Upper lobe of right lung (tissue), 1 donor: ENCODE results near the gene PER2. TPM values are rescaled to one million over a fixed set of nuclear protein-coding genes. Genes with fewer than 3 reads are reported as not detected.

Source experiments
- ATAC-seq: fragments of 200-7000 bp; cut with Tn5 transposase; one replicate; pipeline ENCODE4 v1.9.1; 2020; ENCODE audit warnings: mild to moderate bottlenecking, moderate library complexity
- DNase-seq: peaks from one replicate; pipeline ENCODE4 v3.0.0-alpha.2; 2020
- H3K27ac ChIP-seq: fragments of 200-600 bp; one replicate; pipeline ENCODE4 v1.8.0; 2022
- H3K27me3 ChIP-seq: fragments of 200-600 bp; one replicate; pipeline ENCODE4 v1.8.0; 2022; ENCODE audit warnings: mild to moderate bottlenecking
- H3K36me3 ChIP-seq: fragments of 200-600 bp; one replicate; pipeline ENCODE4 v1.8.0; 2022
- H3K4me1 ChIP-seq: fragments of 200-600 bp; one replicate; pipeline ENCODE4 v1.8.0; 2022
- H3K4me3 ChIP-seq: fragments of 200-600 bp; one replicate; pipeline ENCODE4 v1.8.0; 2022; ENCODE audit warnings: mild to moderate bottlenecking
- H3K9me3 ChIP-seq: fragments of 200-600 bp; one replicate; pipeline ENCODE4 v1.8.0; 2022
- intact Hi-C: fragments of 100-400 bp; cut with DNase I; formaldehyde crosslinking; loops from one replicate; pipeline ENCODE4 v1.11.0; 2022
- total RNA-seq: library from RNA; stranded (reverse); fragmentation: NEBNext Ultra II Directional; extraction: Animal tissue kit (Norgen Biotek cat#: 25700); gene quantifications from one replicate; pipeline ENCODE4 v1.2.1, GENCODE V29; 2021
- TF ChIP-seq, protein P1 (sequence below): fragments of 200-600 bp; IDR thresholded peaks from one replicate; pipeline ENCODE4 v1.8.0; 2022; ENCODE audit warnings: antibody characterized with exemption
- donor health status: DM: no; HTN: yes; CAD: no; lungs with severe emphysema.

The PER2 gene
- total RNA-seq, 1 donor from 2014 or later = 22.7 TPM

DNA sequence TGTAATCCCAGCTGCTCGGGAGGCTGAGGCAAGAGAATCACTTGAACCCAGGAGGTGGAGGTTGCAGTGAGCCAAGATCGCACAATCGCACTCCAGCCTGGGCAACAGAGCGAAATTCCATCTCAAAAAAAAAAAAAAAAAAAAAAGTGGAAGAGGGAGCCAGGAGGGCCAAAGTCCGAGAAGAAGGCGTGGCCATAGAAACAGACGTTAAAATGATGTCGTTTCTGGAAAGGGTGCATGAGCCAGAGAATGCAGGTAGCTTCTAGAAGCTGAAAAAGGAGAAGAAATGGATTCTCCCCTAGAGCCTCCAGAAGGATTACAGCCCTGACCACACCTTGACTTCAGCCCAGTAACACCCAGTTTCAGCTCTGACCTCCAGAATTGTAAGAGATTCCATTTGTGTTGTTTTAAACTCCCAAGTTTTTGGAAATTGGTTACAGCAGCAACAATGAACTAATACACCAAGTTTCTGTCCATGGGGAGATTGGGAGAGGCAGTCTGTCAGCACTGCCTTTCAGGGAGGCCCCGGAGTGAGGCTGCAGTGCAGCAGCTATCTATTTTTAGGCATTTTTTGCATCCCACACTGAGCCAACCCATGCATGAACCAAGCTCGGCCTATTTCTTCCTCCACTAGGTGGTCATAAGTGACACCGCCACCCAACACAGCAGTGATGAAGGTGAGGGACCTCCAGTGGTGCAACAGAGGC, 17.7 kb upstream of the PER2 start:
- no peaks in the 10 kb centered on the region for H3K36me3 ChIP-seq
- H3K27me3 ChIP-seq = no peaks in the 10 kb centered on the region
- no peak for ATAC-seq
- H3K4me3 ChIP-seq = no peak overlapping the region
- DNase-seq = peak; percentile 31
- intact Hi-C loops = no loop called here
- H3K4me1 ChIP-seq = no peaks in the 10 kb centered on the region
- no peaks in the 10 kb centered on the region for H3K9me3 ChIP-seq
- H3K27ac ChIP-seq = no peak overlapping the region
- TF ChIP-seq, protein P1, sequence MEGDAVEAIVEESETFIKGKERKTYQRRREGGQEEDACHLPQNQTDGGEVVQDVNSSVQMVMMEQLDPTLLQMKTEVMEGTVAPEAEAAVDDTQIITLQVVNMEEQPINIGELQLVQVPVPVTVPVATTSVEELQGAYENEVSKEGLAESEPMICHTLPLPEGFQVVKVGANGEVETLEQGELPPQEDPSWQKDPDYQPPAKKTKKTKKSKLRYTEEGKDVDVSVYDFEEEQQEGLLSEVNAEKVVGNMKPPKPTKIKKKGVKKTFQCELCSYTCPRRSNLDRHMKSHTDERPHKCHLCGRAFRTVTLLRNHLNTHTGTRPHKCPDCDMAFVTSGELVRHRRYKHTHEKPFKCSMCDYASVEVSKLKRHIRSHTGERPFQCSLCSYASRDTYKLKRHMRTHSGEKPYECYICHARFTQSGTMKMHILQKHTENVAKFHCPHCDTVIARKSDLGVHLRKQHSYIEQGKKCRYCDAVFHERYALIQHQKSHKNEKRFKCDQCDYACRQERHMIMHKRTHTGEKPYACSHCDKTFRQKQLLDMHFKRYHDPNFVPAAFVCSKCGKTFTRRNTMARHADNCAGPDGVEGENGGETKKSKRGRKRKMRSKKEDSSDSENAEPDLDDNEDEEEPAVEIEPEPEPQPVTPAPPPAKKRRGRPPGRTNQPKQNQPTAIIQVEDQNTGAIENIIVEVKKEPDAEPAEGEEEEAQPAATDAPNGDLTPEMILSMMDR = no peak

DNA sequence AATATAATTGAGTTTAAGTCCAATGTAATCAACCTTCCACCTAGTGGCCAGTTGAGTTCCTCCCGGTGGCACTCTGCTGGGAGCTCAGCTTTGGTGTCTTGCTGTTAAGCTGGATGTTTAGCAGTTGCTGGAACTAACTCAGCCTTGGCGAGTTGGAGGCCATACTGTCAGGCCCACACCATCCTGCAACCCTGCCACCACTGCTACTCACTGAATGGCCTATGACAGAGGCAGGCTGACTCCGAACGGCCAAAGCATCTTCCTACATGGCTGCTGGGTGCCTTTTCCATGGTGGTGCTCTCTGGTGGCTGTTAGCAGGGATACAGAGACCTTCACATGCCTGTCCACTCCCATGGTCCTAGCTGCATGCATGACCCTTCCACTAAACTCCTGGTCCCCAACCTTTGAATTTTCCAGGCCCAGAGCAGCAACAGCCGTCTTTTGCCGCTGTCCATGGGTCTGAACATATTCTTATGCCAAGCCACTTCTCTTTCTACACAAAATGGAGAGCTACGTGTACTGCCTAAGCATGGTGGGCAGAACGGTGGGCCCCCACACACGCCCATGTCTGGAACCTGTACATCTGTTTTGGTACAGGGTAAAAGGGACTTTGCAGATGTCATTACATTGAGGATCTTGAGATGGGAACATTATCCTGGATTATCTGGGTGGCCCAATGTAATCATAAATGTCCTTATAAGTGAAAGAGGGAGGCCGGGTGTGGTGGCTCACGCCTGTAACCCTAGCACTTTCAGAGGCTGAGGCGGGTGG, 16.9 kb upstream of the PER2 start:
- H3K4me3 ChIP-seq = no peak overlapping the region
- no peaks in the 10 kb centered on the region for H3K27me3 ChIP-seq
- H3K27ac ChIP-seq = no peak overlapping the region
- intact Hi-C loops = no loop called here
- H3K36me3 ChIP-seq = no peaks in the 10 kb centered on the region
- H3K4me1 ChIP-seq = no peaks in the 10 kb centered on the region
- ATAC-seq (no peak), DNase-seq (peak; percentile 46)
- TF ChIP-seq, protein P1 = peak; percentile 12
- H3K9me3 ChIP-seq = no peaks in the 10 kb centered on the region

DNA sequence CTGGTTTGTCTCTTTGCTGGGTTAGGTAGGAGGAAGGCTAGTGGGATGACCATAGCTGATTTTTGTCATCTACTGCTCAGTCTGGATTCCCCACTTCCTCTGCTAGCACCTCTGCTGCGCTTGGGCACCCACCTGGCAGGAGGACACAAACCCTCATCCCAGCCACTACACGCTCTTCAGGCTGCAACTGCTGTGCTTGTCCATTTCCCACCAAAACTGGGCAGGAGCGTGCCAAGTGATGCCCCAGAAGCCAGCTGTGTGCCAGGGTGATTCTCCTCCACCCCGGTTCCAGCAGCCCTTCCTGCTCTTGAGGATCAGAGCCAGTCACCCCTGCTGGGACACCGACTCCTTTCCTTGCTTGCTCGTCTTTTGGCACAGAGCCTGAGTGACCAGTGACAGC, 15.7 kb upstream of the PER2 start:
- intact Hi-C loops = no loop called here
- no peak overlapping the region for H3K4me3 ChIP-seq
- TF ChIP-seq, protein P1 = no peak
- no peak for ATAC-seq
- H3K4me1 ChIP-seq = peaks cover 4% of the 10 kb centered on the region
- peak; percentile 47 for DNase-seq
- no peaks in the 10 kb centered on the region for H3K9me3 ChIP-seq
- H3K36me3 ChIP-seq = no peaks in the 10 kb centered on the region
- no peaks in the 10 kb centered on the region for H3K27me3 ChIP-seq
- no peak overlapping the region for H3K27ac ChIP-seq

DNA sequence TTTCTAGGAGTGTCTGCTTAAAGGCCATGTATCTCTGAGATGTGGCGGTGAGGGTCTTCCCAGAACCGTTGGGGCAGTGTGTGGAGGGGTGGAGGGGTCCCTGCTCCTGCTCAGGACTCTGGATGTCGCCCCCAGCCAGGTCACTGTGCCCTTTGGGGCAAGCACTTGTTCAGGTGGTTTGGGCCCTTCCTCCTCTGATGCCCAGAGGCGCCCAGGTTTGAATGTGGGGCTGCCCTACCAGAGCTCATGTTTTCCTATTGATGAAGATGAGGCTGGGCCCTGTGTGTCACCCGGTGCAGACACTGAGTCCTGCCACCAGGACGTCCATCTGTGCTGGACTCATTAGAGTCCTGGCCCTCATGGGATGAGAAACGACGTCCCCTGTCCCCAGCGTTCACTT, 14.3 kb upstream of the PER2 start:
- Histone ChIP-seq H3K27me3 (no peaks in the 10 kb centered on the region), H3K4me1 (peaks cover 4% of the 10 kb centered on the region), H3K9me3 (no peaks in the 10 kb centered on the region), H3K4me3 (no peak overlapping the region), H3K27ac (no peak overlapping the region), H3K36me3 (no peaks in the 10 kb centered on the region)
- intact Hi-C loops = no loop called here
- DNase-seq (no peak), ATAC-seq (no peak)
- TF ChIP-seq, protein P1 = no peak

DNA sequence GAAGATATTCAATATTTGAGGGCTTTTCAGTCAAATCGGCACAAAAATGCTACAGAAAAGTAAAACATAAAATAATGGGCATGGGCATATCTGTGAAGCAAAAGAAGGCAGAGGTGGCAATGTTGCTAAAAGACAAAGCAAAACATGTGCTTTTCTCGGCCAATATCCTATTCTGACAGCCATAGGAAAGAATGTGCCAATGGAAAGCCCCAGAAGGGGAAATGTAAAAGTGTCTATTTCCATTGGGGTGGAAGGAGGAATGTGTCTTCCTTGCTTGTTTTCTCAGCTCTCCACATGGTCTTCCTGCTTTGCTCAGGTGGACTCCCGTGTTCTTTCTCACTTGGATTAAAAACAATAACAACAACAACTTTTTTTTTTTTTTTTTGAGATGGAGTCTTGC, 13.7 kb upstream of the PER2 start:
- no peaks in the 10 kb centered on the region for H3K36me3 ChIP-seq
- DNase-seq = no peak
- peaks cover 4% of the 10 kb centered on the region for H3K4me1 ChIP-seq
- no peak overlapping the region for H3K4me3 ChIP-seq
- no peak for ATAC-seq
- TF ChIP-seq, protein P1 = no peak
- no peaks in the 10 kb centered on the region for H3K9me3 ChIP-seq
- H3K27ac ChIP-seq = no peak overlapping the region
- intact Hi-C loops = no loop called here
- no peaks in the 10 kb centered on the region for H3K27me3 ChIP-seq
